IMR-90 (cell line): Measurements from ENCODE around the gene TMEM259. TPM values are rescaled to one million over a fixed set of nuclear protein-coding genes. Genes with fewer than 3 reads are reported as not detected.

Source experiments
- ATAC-seq: fragments of 200-7000 bp; cut with Tn5 transposase; 2 replicates; pipeline ENCODE4 v1.9.1; 2020; ENCODE audit warnings: low read depth, mild to moderate bottlenecking, moderate library complexity
- BruUV-seq: library from RNA; stranded (reverse); fragments of 400-500 nt; replicated peaks from 2 replicates; lab custom pipeline; 2021; lab: Mats Ljungman, UMichigan
- CTCF ChIA-PET: fragments of 300-600 bp; formaldehyde crosslinking; extraction: SDS; loops from one replicate; lab custom pipeline; 2021; ENCODE audit warnings: antibody characterized with exemption; lab: Yijun Ruan, JAX
- POLR2A ChIA-PET: fragments of 300-600 bp; sonication (Branson Sonifier 250); formaldehyde crosslinking; loops from one replicate; lab custom pipeline; 2022; ENCODE audit warnings: antibody characterized with exemption; ENCODE audit not compliant: unreplicated experiment; lab: Charles Lee
- DNase-seq: peaks from one replicate; pipeline ENCODE4 v3.0.0; 2013
- H2AFZ ChIP-seq: replicated peaks from 2 replicates; pipeline ENCODE3; 2013; ENCODE audit warnings: low read length, mild to moderate bottlenecking; ENCODE audit not compliant: poor library complexity
- H2AK5ac ChIP-seq: 2 replicates; pipeline ENCODE4 v1.6.1; 2013; ENCODE audit warnings: low read depth, low read length, inconsistent platforms
- H2AK9ac ChIP-seq: replicated peaks from 2 replicates; pipeline ENCODE3; 2013; ENCODE audit warnings: mild to moderate bottlenecking, low read depth, low read length, moderate library complexity; ENCODE audit not compliant: poor library complexity
- H2BK120ac ChIP-seq: 2 replicates; pipeline ENCODE4 v1.6.1; 2013; ENCODE audit warnings: low read depth, low read length, inconsistent platforms
- H2BK15ac ChIP-seq: 3 replicates; pipeline ENCODE4 v1.6.1; 2013; ENCODE audit warnings: low read depth, low read length, inconsistent platforms
- H2BK20ac ChIP-seq: 2 replicates; pipeline ENCODE4 v1.6.1; 2013; ENCODE audit warnings: low read depth, mild to moderate bottlenecking, inconsistent platforms, low read length, moderate library complexity
- H2BK5ac ChIP-seq: 2 replicates; pipeline ENCODE4 v1.6.1; 2013; ENCODE audit warnings: mild to moderate bottlenecking, low read depth, low read length, inconsistent platforms; ENCODE audit not compliant: poor library complexity, severe bottlenecking
- H3K14ac ChIP-seq: replicated peaks from 2 replicates; pipeline ENCODE4 v1.6.1; 2013; ENCODE audit warnings: low read depth, low read length, inconsistent platforms
- H3K18ac ChIP-seq: 2 replicates; pipeline ENCODE4 v1.6.1; 2013; ENCODE audit warnings: low read depth, low read length, control low read depth
- H3K23ac ChIP-seq: 2 replicates; pipeline ENCODE4 v1.6.1; 2013; ENCODE audit warnings: low read depth, low read length, inconsistent platforms
- H3K27ac ChIP-seq: 2 replicates; pipeline ENCODE4 v1.5.1; 2013; ENCODE audit warnings: mild to moderate bottlenecking, control low read depth, low read length; ENCODE audit not compliant: insufficient read depth
- H3K27me3 ChIP-seq: 2 replicates; pipeline ENCODE4 v1.6.1; 2013; ENCODE audit warnings: low read length; ENCODE audit not compliant: control insufficient read depth, insufficient read depth
- H3K36me3 ChIP-seq: 2 replicates; pipeline ENCODE4 v1.6.1; 2013; ENCODE audit warnings: low read length, mixed read lengths; ENCODE audit not compliant: control insufficient read depth, insufficient read depth
- H3K4ac ChIP-seq: 2 replicates; pipeline ENCODE4 v1.6.1; 2013; ENCODE audit warnings: low read depth, low read length, inconsistent platforms
- H3K4me1 ChIP-seq: 2 replicates; pipeline ENCODE4 v1.6.1; 2013; ENCODE audit warnings: low read length, mixed read lengths; ENCODE audit not compliant: control insufficient read depth, insufficient read depth
- H3K4me2 ChIP-seq: 2 replicates; pipeline ENCODE4 v1.6.1; 2013; ENCODE audit warnings: low read depth, mild to moderate bottlenecking, control low read depth, low read length, moderate library complexity
- H3K4me3 ChIP-seq: 2 replicates; pipeline ENCODE4 v1.5.1; 2013; ENCODE audit warnings: low read depth, mild to moderate bottlenecking, control low read depth, low read length, moderate library complexity; ENCODE audit not compliant: insufficient read depth
- H3K56ac ChIP-seq: 2 replicates; pipeline ENCODE4 v1.6.1; 2013; ENCODE audit warnings: low read length, inconsistent platforms; ENCODE audit not compliant: insufficient read depth; ENCODE audit errors: extremely low read depth
- H3K79me1 ChIP-seq, 2 experiments: 2 replicates each; pipeline ENCODE4 v1.6.1; 2013; ENCODE audit warnings: low read length in 2 of 2, inconsistent platforms in 1 of 2, low read depth in 1 of 2
- H3K9ac ChIP-seq: 2 replicates; pipeline ENCODE4 v1.6.1; 2013; ENCODE audit warnings: low read depth, low read length, control low read depth
- H3K9me1 ChIP-seq: 2 replicates; pipeline ENCODE4 v1.6.1; 2013; ENCODE audit warnings: low read length, inconsistent platforms; ENCODE audit not compliant: insufficient read depth
- H3K9me3 ChIP-seq: 2 replicates; pipeline ENCODE4 v1.6.1; 2013; ENCODE audit warnings: low read length; ENCODE audit not compliant: control insufficient read depth, insufficient read depth
- H4K20me1 ChIP-seq: 2 replicates; pipeline ENCODE4 v1.6.1; 2013; ENCODE audit warnings: low read length, inconsistent platforms; ENCODE audit not compliant: insufficient read depth
- H4K5ac ChIP-seq: 2 replicates; pipeline ENCODE4 v1.6.1; 2013; ENCODE audit warnings: mild to moderate bottlenecking, low read depth, low read length, control low read depth
- H4K8ac ChIP-seq, 2 experiments: 2 replicates each; pipeline ENCODE4 v1.6.1; 2013; ENCODE audit warnings: low read depth in 2 of 2, low read length in 2 of 2, control low read depth in 1 of 2, inconsistent platforms in 1 of 2
- H4K91ac ChIP-seq: 2 replicates; pipeline ENCODE4 v1.6.1; 2013; ENCODE audit warnings: low read depth, low read length, inconsistent platforms; ENCODE audit not compliant: insufficient read depth
- BHLHE40 ChIP-seq: fragments of 150-350 bp; IDR thresholded peaks from 2 replicates; pipeline ENCODE4 v1.6.1; 2016; ENCODE audit warnings: mild to moderate bottlenecking, low read depth, low read length
- CEBPB ChIP-seq: IDR thresholded peaks from 2 replicates; pipeline ENCODE4 v1.6.1; 2012; ENCODE audit warnings: low read depth, low read length, improper control_type of control experiment
- CHD1 ChIP-seq: IDR thresholded peaks from 2 replicates; pipeline ENCODE4 v1.6.1; 2012; ENCODE audit warnings: low read depth, low read length, improper control_type of control experiment
- FOS ChIP-seq: fragments of 150-350 bp; IDR thresholded peaks from 2 replicates; pipeline ENCODE4 v1.6.1; 2016; ENCODE audit warnings: low read depth, low read length
- MAFK ChIP-seq: IDR thresholded peaks from 2 replicates; pipeline ENCODE4 v1.6.1; 2012; ENCODE audit warnings: low read depth, low read length, improper control_type of control experiment
- POLR2A ChIP-seq: IDR thresholded peaks from 2 replicates; pipeline ENCODE4 v1.6.1; 2012; ENCODE audit warnings: mild to moderate bottlenecking, low read depth, low read length
- RCOR1 ChIP-seq: IDR thresholded peaks from 2 replicates; pipeline ENCODE4 v1.6.1; 2012; ENCODE audit warnings: mild to moderate bottlenecking, low read length, improper control_type of control experiment; ENCODE audit not compliant: insufficient replicate concordance
- RFX5 ChIP-seq: IDR thresholded peaks from 2 replicates; pipeline ENCODE4 v1.8.0; 2012; ENCODE audit warnings: low read depth, mild to moderate bottlenecking, low read length, moderate library complexity
- SMC3 ChIP-seq: fragments of 150-350 bp; IDR thresholded peaks from 2 replicates; pipeline ENCODE4 v1.6.1; 2016; ENCODE audit warnings: low read depth, mild to moderate bottlenecking, antibody characterized with exemption, low read length, moderate library complexity
- WGBS, 2 experiments: methylation state at CpG; one replicate each; pipeline versions ENCODE4 v1.1.5 to v1.1.7; 2013; ENCODE audit warnings: missing lambda C conversion rate in 2 of 2; ENCODE audit not compliant: insufficient read length in 1 of 2; ENCODE audit errors: extremely low coverage in 2 of 2; 5-methylcytosine and 5-hydroxymethylcytosine counted together
- dilution Hi-C: fragments of 300-500 bp; cut with HindIII; formaldehyde crosslinking; loops from one replicate; pipeline ENCODE4 v1.14.3; 2018; ENCODE audit warnings: low sequenced_read_pairs; ENCODE audit not compliant: unreplicated experiment
- in situ Hi-C: fragments of 300-500 bp; cut with MboI; formaldehyde crosslinking; loops from 3 replicates; pipeline ENCODE4 v1.14.3; 2019; ENCODE audit warnings: low sequenced_read_pairs, inconsistent platforms, mixed read lengths
- intact Hi-C: fragments of 100-400 bp; cut with micrococcal nuclease; formaldehyde crosslinking; loops from 2 replicates; pipeline ENCODE4 v1.10.0; 2022
- polyA plus RNA-seq, 3 experiments: library from polyadenylated mRNA; depleted of rRNA; stranded (reverse); fragments of >200 nt; gene quantifications; 2 replicates each; pipeline ENCODE4 v1.2.3, GENCODE V29; 2012; ENCODE audit warnings: low replicate concordance in 1 of 3
- total RNA-seq: library from RNA; depleted of rRNA; stranded (reverse); fragments of >200 nt; gene quantifications from 2 replicates; pipeline ENCODE4 v1.2.3, GENCODE V29; 2012
- TF ChIP-seq, protein P1 (sequence below): conservative IDR thresholded peaks from 2 replicates; pipeline ENCODE4 v1.5.1; 2012; ENCODE audit warnings: mild to moderate bottlenecking, low read depth, low read length, improper control_type of control experiment
- TF ChIP-seq, protein P2 (sequence below): fragments of 150-350 bp; IDR thresholded peaks from 2 replicates; pipeline ENCODE4 v1.6.1; 2017; ENCODE audit warnings: mild to moderate bottlenecking, antibody characterized with exemption, low read length, low read depth

TMEM259 gene
- total and polyA plus RNA-seq, 2 of the 4 experiments (the other 2 are of a cell fraction), result 22.6 to 153 TPM

GRCh38 chr19:966485-967088, 54.3 kb downstream of the TMEM259 start:
- H2BK5ac ChIP-seq, result no peak overlapping the region
- H3K14ac ChIP-seq, result no peak overlapping the region
- H3K27me3 ChIP-seq, result no peaks in the 10 kb centered on the region
- dilution Hi-C loops (no loop called here), in situ Hi-C loops (no loop called here), intact Hi-C loops (no loop called here)
- no peak overlapping the region for H3K4me2 ChIP-seq
- no peak for TF ChIP-seq RCOR1
- TF ChIP-seq, protein P1, sequence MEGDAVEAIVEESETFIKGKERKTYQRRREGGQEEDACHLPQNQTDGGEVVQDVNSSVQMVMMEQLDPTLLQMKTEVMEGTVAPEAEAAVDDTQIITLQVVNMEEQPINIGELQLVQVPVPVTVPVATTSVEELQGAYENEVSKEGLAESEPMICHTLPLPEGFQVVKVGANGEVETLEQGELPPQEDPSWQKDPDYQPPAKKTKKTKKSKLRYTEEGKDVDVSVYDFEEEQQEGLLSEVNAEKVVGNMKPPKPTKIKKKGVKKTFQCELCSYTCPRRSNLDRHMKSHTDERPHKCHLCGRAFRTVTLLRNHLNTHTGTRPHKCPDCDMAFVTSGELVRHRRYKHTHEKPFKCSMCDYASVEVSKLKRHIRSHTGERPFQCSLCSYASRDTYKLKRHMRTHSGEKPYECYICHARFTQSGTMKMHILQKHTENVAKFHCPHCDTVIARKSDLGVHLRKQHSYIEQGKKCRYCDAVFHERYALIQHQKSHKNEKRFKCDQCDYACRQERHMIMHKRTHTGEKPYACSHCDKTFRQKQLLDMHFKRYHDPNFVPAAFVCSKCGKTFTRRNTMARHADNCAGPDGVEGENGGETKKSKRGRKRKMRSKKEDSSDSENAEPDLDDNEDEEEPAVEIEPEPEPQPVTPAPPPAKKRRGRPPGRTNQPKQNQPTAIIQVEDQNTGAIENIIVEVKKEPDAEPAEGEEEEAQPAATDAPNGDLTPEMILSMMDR, result no peak
- no peak for TF ChIP-seq BHLHE40
- TF ChIP-seq MAFK, result no peak
- no peak for TF ChIP-seq RFX5
- TF ChIP-seq POLR2A, result no peak
- TF ChIP-seq, protein P2, sequence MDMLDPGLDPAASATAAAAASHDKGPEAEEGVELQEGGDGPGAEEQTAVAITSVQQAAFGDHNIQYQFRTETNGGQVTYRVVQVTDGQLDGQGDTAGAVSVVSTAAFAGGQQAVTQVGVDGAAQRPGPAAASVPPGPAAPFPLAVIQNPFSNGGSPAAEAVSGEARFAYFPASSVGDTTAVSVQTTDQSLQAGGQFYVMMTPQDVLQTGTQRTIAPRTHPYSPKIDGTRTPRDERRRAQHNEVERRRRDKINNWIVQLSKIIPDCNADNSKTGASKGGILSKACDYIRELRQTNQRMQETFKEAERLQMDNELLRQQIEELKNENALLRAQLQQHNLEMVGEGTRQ, result no peak
- no peak for TF ChIP-seq FOS
- no peak for TF ChIP-seq SMC3
- TF ChIP-seq CHD1, result no peak
- no peak for TF ChIP-seq CEBPB
- no peak overlapping the region for H3K23ac ChIP-seq
- H2BK20ac ChIP-seq, result no peak overlapping the region
- no peak overlapping the region for H2AFZ ChIP-seq
- peaks cover 5% of the 10 kb centered on the region for H3K4me1 ChIP-seq
- 91% methylated on average over 14 of the region's 17 CpGs; no CpG with 5 or more reads in 1 of the 2 experiments for WGBS, 2 experiments
- H2BK15ac ChIP-seq, result no peak overlapping the region
- no peak overlapping the region for H3K4me3 ChIP-seq
- DNase-seq (no peak), ATAC-seq (no peak)
- H3K18ac ChIP-seq, result no peak overlapping the region
- H3K27ac ChIP-seq, result no peak overlapping the region
- H3K9me1 ChIP-seq, result peaks cover 6% of the 10 kb centered on the region; the same call in 1 of the 2 replicates
- peaks cover 11% of the 10 kb centered on the region for H4K20me1 ChIP-seq
- no peak overlapping the region for H2AK9ac ChIP-seq
- H3K56ac ChIP-seq, result no peak overlapping the region
- H3K79me1 ChIP-seq, result peaks cover 42 to 67% of the 10 kb centered on the region in 2 experiments
- H4K8ac ChIP-seq, result no peak overlapping the region
- no peak overlapping the region for H4K91ac ChIP-seq
- ChIA-PET CTCF (no interaction called here), POLR2A (no interaction called here)
- no peak overlapping the region for H2AK5ac ChIP-seq
- H3K9me3 ChIP-seq, result peaks cover 5% of the 10 kb centered on the region
- H3K9ac ChIP-seq, result no peak overlapping the region
- no peak overlapping the region for H4K5ac ChIP-seq
- no TSS peak for BruUV-seq
- H2BK120ac ChIP-seq, result no peak overlapping the region
- H3K36me3 ChIP-seq, result peaks cover 69% of the 10 kb centered on the region
- H3K4ac ChIP-seq, result no peak overlapping the region
